Lower leg skin (tissue), 4 donors: Measurements from ENCODE around the gene MSANTD3. TPM values are rescaled to one million over a fixed set of nuclear protein-coding genes. Genes with fewer than 3 reads are reported as not detected.

Experiments used
- DNase-seq, 2 donors: peaks; one replicate each; pipeline ENCODE4 v3.0.0-alpha.2; 2019; ENCODE audit warnings: low spot score in 2 of 2
- H3K4me3 ChIP-seq: fragments of 200-600 bp; sonication (generic); 2 replicates; pipeline ENCODE4 v1.5.1; 2017; ENCODE audit warnings: mild to moderate bottlenecking, low read depth; ENCODE audit not compliant: poor library complexity, severe bottlenecking
- CTCF ChIP-seq, 3 donors: fragments of 450-650 bp; IDR thresholded peaks; one replicate each; pipeline ENCODE4 v1.5.1; 2016; ENCODE audit warnings: antibody characterized with exemption in 3 of 3, mild to moderate bottlenecking in 3 of 3, moderate library complexity in 2 of 3
- POLR2A ChIP-seq, 2 donors: fragments of 450-650 bp; IDR thresholded peaks; one replicate each; pipeline ENCODE4 v1.6.1; 2016 to 2017; ENCODE audit warnings: antibody characterized with exemption in 2 of 2, mild to moderate bottlenecking in 1 of 2, moderate library complexity in 1 of 2
- WGBS, 2 donors: methylation state at CpG; one replicate each; pipeline ENCODE4 v1.1.5; 2018; 5-methylcytosine and 5-hydroxymethylcytosine counted together
- intact Hi-C: fragments of 100-400 bp; cut with DNase I; formaldehyde crosslinking; loops from one replicate; pipeline ENCODE4 v1.15.0; 2023; ENCODE audit warnings: low total_unique reads
- total RNA-seq, 4 donors: library from RNA; depleted of rRNA; stranded (reverse); fragments of >200 nt; gene quantifications; one replicate each; pipeline ENCODE4 v1.1.0, GENCODE V29; 2016

MSANTD3 gene
- total RNA-seq, 4 donors from 2014 or later: 12.1 to 18.8 (median 17.2) TPM

DNA sequence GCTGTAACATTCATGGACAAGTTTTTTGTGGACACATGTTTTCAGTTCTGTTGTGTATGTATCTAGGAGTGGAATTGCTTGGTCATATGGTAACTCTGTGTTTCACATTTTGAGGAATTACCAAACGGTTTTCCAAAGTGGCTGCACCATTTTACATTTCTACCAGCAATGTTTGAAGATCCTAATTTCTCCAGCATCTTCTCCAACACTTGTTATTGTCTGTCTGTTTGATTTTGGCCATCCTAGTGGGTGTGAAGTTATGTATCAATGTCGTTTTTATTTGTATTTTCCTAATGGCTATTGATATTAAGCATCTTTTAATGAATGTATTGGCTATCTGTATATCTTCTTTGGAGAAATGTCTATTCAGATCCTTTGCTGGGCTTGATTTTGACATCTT, 52.9 kb downstream of the MSANTD3 start:
- no peak for DNase-seq
- H3K4me3 ChIP-seq: no peak overlapping the region
- intact Hi-C loops: no loop called here
- TF ChIP-seq POLR2A (IDR thresholded peaks at IDR 0.05) (no peak), CTCF (IDR thresholded peaks at IDR 0.05) (no peak)
- 76 to 86% methylated on average over 2 of the region's 2 CpGs for WGBS, 2 donors

GRCh38 chr9:100485196-100485595, 58.3 kb downstream of the MSANTD3 start:
- no peak for DNase-seq
- TF ChIP-seq CTCF (IDR thresholded peaks at IDR 0.05) (no peak), POLR2A (IDR thresholded peaks at IDR 0.05) (no peak)
- intact Hi-C loops: no loop called here
- H3K4me3 ChIP-seq: no peak overlapping the region
- WGBS, 2 donors: 62 to 76% methylated on average over 1 of the region's 1 CpG

DNA sequence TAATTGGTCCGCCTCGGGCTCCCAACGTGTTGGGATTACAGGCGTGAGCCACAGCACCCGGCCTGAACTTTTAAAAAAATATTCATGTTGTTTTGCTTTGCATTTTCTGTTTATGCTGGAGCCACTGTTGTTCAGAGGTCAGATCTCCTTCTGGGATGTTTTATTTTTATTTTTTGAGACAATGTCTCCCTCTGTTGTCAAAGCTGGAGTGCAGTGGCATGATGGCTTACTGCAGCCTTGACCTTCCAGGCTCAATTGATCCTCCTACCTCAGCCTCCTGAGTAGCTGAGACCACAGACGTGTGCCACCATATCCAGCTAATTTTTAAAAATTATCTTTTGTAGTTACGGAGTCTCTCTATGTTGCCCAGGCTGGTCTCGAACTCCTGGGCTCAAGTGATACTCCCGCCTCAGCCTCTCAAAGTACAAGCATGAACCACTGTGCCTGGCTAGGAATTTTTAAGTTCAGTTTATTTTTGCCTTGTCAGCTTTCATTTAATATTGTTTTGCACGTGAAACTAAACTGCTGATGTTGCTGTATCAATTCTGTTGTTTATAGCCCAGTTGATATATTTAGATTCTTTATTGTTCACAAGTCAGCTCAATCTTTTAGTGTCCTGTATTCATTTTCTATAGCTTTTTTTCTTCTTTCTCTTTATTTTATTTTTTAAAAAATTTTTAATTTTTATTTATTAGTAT, 59.7 kb downstream of the MSANTD3 start:
- TF ChIP-seq POLR2A (IDR thresholded peaks at IDR 0.05) (no peak), CTCF (IDR thresholded peaks at IDR 0.05) (no peak)
- 86 to 89% methylated on average over 10 of the region's 10 CpGs for WGBS, 2 donors
- intact Hi-C loops: no loop called here
- no peak for DNase-seq
- no peak overlapping the region for H3K4me3 ChIP-seq

DNA sequence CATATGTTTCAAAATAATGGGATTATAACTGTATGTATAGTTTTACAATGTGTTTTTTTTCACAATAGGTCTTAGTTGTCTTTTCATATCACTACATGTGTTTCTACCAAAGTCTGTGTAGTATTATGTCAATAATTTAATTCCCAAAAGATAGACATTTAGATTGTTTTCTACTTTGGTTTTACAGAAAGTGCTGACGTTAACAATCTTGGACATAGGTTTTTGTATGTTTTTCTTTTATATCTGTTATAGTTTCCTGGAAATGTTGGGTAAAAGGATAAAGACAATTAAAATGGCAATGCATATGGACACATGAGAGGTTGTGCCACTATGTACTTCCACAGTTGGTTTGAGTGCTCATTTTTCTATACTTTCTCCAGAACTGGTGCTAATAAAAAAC, 61.2 kb downstream of the MSANTD3 start:
- DNase-seq: no peak
- TF ChIP-seq CTCF (IDR thresholded peaks at IDR 0.05) (no peak), POLR2A (IDR thresholded peaks at IDR 0.05) (no peak)
- intact Hi-C loops: no loop called here
- 94 to 98% methylated on average over 1 of the region's 1 CpG for whole genome bisulfite sequencing, 2 donors
- H3K4me3 ChIP-seq: no peak overlapping the region

- TF ChIP-seq POLR2A (IDR thresholded peaks at IDR 0.05) (no peak), CTCF (IDR thresholded peaks at IDR 0.05) (no peak)
- DNase-seq: no peak
- H3K4me3 ChIP-seq: no peak overlapping the region
- intact Hi-C loops: loop anchor here (5.0 kb wide), 1 partner anchor 482 kb away; no protein-coding TSS in a partner anchor
- 77 to 84% methylated on average over 4 of the region's 4 CpGs for WGBS, 2 donors
Measured at GRCh38 chr9:100489836-100490235, 62.9 kb downstream of the MSANTD3 start.

- H3K4me3 ChIP-seq: no peak overlapping the region
- intact Hi-C loops: loop anchor here (5.0 kb wide), 1 partner anchor 479 kb away; no protein-coding TSS in a partner anchor
- DNase-seq: no peak
- 78 to 86% methylated on average over 2 of the region's 2 CpGs for WGBS, 2 donors
- TF ChIP-seq CTCF (IDR thresholded peaks at IDR 0.05) (no peak), POLR2A (IDR thresholded peaks at IDR 0.05) (no peak)
Measured at GRCh38 chr9:100492952-100493351, 66.0 kb downstream of the MSANTD3 start.
